Frontal cortex (tissue), 4 donors: Measurements from ENCODE around the gene IQCB1. TPM values are rescaled to one million over a fixed set of nuclear protein-coding genes. Genes with fewer than 3 reads are reported as not detected.
"Not testable (repeated sequence)": the region's sequence is repeated elsewhere in the genome, so short reads cannot be mapped to it uniquely, and the experiment has no call there.

Source experiments
- DNase-seq, 2 donors: peaks; one replicate each; pipeline ENCODE4 v3.0.0; 2012; ENCODE audit warnings: low spot score in 2 of 2
- FAIRE-seq: peaks from 2 replicates; lab custom pipeline; 2012; peaks lifted over from hg19 to GRCh38; lab: Jason Lieb, UNC
- total RNA-seq: library from RNA; depleted of rRNA; stranded (reverse); fragments of >200 nt; gene quantifications from one replicate; pipeline ENCODE4 v1.2.3, GENCODE V29; 2014
- donor health status: control.
- donor health status: control.
- donor health status: control.

Gene IQCB1
- total RNA-seq, 1 donor from 2014 or later, result 27.7 TPM

GRCh38 chr3:121818578-121818977, 16.3 kb downstream of the IQCB1 start:
- no peak for FAIRE-seq
- DNase-seq, result no peak

GRCh38 chr3:121817753-121818152, 17.1 kb downstream of the IQCB1 start:
- FAIRE-seq (no peak), DNase-seq (no peak)

- DNase-seq (no peak), FAIRE-seq (no peak)
Measured at GRCh38 chr3:121809249-121809648, 25.6 kb downstream of the IQCB1 start.

GRCh38 chr3:121803771-121804320, 31.0 kb downstream of the IQCB1 start:
- FAIRE-seq (no peak), DNase-seq (no peak)

- DNase-seq (no peak), FAIRE-seq (no peak)
Measured at GRCh38 chr3:121800906-121801305, 34.0 kb downstream of the IQCB1 start.

GRCh38 chr3:121796970-121797369, 37.9 kb downstream of the IQCB1 start:
- FAIRE-seq (no peak), DNase-seq (no peak)

GRCh38 chr3:121794264-121794983, 40.4 kb downstream of the IQCB1 start:
- FAIRE-seq, result no peak
- DNase-seq, result no peak

- FAIRE-seq (no peak), DNase-seq (no peak)
Measured at GRCh38 chr3:121793078-121793477, 41.8 kb downstream of the IQCB1 start.

GRCh38 chr3:121786485-121786884, 48.4 kb downstream of the IQCB1 start:
- DNase-seq, result no peak
- FAIRE-seq, result no peak

- FAIRE-seq, result not testable (repeated sequence)
Measured at GRCh38 chr3:121782784-121783183, 52.1 kb downstream of the IQCB1 start.

GRCh38 chr3:121781611-121782010, 53.2 kb downstream of the IQCB1 start:
- FAIRE-seq (no peak), DNase-seq (no peak)

More at GRCh38 chr3:121782784-121783183, 52.1 kb downstream of the IQCB1 start:
- not testable (repeated sequence) for DNase-seq

- DNase-seq, FAIRE-seq: not testable (repeated sequence)
Measured at GRCh38 chr3:121775095-121775494, 59.8 kb downstream of the IQCB1 start.

GRCh38 chr3:121769246-121769645, 65.6 kb downstream of the IQCB1 start:
- no peak for FAIRE-seq
- no peak for DNase-seq

- DNase-seq, result no peak
Measured at GRCh38 chr3:121768452-121768851, 66.4 kb downstream of the IQCB1 start.

GRCh38 chr3:121759541-121760202, 75.2 kb downstream of the IQCB1 start:
- DNase-seq (no peak), FAIRE-seq (no peak)

More at GRCh38 chr3:121768452-121768851, 66.4 kb downstream of the IQCB1 start:
- FAIRE-seq, result no peak

GRCh38 chr3:121758727-121759450, 76.0 kb downstream of the IQCB1 start:
- DNase-seq, result no peak

GRCh38 chr3:121757812-121758545, 76.9 kb downstream of the IQCB1 start:
- FAIRE-seq (no peak), DNase-seq (no peak)

More at GRCh38 chr3:121758727-121759450, 76.0 kb downstream of the IQCB1 start:
- no peak for FAIRE-seq

GRCh38 chr3:121757087-121757811, 77.6 kb downstream of the IQCB1 start:
- no peak for FAIRE-seq

GRCh38 chr3:121752772-121753171, 82.1 kb downstream of the IQCB1 start:
- FAIRE-seq (no peak), DNase-seq (no peak)

More at GRCh38 chr3:121757087-121757811, 77.6 kb downstream of the IQCB1 start:
- DNase-seq, result no peak
